GM21390 (cell line): ENCODE measurements around the gene PIK3C2B.
"Not testable (repeated sequence)": the region's sequence is repeated elsewhere in the genome, so short reads cannot be mapped to it uniquely, and the experiment has no call there.

Source experiments
- ATAC-seq: cut with Tn5 transposase; IDR thresholded peaks from one replicate; pipeline ENCODE4 v1.9.1; 2021; ENCODE audit not compliant: unreplicated experiment

Gene PIK3C2B

GRCh38 chr1:204494281-204495077, at the start of gene PIK3C2B:
Gene PIK3C2B (minus strand): TSS chr1:204494805. CDS start chr1:204469802, 25,003 bp downstream.
- peak; percentile 73 for ATAC-seq

DNA sequence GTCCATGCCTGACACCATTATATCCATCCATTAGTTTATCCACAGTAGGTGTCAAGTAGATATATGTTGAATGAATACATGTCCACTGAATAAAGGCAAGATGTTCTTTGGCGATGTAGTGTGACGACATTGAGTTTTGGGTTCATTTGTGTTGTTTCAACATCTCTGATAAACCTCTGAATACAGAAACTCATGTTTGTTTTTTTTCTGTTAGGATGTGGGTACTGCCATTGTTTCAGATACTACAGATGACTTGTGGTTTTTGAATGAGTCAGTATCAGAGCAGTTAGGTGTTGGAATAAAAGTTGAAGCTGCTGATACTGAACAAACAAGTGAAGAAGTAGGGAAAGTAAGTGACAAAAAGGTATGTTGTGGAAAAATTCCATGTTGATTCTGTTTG, 49.7 kb upstream of the PIK3C2B start:
- peak; percentile 73 for ATAC-seq

DNA sequence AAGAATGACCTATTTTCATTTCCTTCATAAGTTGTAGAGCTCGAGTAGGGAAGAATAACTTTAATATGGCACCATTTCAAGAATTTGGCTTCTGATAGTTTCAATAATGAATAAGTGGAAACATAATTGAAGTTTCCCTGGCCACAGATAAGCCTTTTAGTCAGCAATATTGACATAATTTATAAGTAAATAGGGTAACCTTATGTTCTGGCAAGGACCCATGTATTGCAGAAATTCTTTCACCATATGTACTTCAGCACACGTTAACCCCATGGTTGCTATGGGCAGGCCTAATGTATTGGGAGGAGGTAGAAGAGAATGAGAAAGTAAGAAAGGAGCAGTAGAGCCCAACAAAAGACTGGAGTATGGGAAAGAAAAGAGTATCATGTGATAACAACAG, 47.0 kb upstream of the PIK3C2B start:
- no peak for ATAC-seq

DNA sequence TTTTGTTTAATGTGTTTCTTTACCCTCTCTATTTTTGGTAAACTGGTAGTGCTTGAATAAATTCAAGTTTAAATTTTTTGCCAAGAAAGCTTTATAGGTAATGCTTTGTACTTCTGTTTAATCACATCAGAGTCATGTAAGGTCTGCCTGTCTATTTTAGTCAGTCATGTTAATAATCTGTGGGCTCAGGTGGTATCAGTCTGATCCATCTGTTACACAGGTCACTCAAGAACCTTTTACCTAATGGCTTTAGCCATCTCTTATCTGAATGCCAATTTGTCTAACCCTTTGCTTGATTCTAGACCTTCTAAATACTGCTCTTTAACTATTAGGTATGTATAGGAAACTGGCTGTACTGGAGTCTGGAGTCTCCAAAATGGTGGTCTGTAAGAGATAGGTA, 38.2 kb upstream of the PIK3C2B start:
- ATAC-seq, result no peak

- peak; percentile 90 for ATAC-seq
Observed at GRCh38 chr1:204530932-204531331, 36.3 kb upstream of the PIK3C2B start.

DNA sequence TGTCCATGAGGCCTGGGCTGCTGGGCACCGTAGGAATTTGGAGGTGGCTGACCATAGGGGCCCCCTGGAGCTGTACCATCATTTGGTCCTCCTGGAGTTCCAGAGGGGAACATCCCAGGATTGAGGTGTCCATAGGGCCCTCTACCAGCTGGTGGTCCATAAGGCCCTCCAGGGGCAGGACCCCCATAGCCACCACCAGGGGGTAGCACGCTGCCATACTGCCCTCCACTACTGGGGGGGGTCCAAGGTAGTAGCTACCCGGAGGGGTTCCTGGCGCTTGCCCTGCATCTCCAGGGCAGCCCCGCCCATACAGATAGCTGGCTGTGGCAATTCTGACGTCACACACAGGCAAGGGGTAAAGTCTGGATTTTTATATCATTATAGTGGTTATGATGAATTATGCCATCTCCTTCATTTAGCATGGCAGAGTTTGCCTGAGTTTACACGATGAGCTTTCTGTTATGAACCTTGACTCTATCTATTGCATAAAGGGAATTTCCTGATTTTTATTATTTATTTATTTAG, 34.8 kb upstream of the PIK3C2B start:
- ATAC-seq, result no peak

- no peak for ATAC-seq
Observed at GRCh38 chr1:204528677-204529076, 34.1 kb upstream of the PIK3C2B start.

DNA sequence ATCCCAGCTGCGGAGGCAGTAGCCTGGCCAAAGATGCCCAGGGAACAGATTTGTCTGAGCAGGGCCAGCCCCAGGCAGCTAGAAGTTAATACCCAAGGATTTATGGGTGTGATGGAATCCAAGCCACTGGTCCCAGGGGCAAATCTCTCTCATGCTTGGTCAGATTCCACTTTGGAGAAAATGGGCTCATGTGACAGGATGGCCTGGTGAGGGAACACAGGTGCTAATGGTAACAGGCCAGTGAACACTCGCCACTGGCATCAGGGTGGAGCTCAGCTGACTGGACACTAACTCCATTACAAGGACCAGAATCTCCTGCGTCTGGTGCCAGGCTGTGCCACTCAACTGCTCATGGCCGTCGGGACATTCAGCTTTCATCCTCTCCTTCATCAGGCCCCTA, 33.6 kb upstream of the PIK3C2B start:
- no peak for ATAC-seq

- ATAC-seq, result peak; percentile 44
Observed at GRCh38 chr1:204524986-204525385, 30.4 kb upstream of the PIK3C2B start.

DNA sequence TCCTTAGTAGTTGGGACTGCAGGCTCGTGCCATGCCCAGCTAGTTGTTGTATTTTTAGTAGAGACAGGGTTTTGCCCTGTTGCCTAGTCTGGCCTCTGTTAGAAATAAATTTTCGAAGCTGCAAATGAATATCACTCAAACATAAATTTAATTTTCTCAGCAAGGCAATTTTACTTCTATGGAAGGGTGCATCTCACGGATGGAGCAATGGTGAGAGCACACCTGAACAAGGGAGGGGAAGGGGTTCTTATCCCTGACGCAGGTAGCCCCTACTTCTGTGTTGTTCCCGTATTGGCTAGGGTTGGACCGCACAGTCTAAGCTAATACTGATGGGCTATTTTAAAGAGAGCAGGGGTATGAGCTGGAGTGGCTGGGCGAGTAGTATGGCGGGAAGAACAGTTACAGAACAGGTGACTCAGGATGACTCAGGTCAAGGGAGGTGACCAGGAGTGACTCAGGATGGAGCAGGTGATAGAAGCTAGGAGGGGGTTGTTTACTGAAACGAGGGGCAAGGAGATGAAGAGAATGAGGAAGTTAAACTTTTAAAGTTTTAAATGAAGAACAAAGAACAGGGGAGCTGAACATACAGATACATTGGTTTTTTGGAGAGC, 29.1 kb upstream of the PIK3C2B start:
- ATAC-seq, result no peak

DNA sequence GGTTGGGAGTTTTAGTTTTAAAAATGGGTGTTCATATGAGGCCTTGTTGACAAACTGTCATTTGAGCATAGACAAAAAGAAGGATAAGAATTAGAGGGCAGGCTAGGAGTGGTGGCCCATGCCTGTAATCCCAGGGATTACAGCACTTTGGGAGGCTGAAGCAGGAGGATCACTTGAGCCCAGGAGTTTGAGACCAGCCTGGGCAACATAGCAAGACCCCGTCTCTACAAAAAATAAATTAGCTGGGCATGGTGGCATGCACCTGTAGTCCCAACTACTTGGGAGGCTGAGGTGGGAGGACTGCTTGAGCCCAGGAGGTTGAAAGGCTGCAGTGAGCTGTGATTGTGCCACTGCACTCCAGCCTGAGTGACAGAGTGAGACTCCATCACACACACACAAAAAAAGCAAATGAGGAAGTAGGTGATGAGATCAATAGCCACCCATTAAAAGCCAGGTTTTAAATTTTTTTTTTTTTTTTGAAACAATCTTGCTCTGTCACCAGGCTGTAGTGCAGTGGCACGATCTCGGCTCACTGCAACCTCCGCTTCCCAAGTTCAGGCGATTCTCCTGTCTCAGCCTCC, 27.4 kb upstream of the PIK3C2B start:
- not testable (repeated sequence) for ATAC-seq

DNA sequence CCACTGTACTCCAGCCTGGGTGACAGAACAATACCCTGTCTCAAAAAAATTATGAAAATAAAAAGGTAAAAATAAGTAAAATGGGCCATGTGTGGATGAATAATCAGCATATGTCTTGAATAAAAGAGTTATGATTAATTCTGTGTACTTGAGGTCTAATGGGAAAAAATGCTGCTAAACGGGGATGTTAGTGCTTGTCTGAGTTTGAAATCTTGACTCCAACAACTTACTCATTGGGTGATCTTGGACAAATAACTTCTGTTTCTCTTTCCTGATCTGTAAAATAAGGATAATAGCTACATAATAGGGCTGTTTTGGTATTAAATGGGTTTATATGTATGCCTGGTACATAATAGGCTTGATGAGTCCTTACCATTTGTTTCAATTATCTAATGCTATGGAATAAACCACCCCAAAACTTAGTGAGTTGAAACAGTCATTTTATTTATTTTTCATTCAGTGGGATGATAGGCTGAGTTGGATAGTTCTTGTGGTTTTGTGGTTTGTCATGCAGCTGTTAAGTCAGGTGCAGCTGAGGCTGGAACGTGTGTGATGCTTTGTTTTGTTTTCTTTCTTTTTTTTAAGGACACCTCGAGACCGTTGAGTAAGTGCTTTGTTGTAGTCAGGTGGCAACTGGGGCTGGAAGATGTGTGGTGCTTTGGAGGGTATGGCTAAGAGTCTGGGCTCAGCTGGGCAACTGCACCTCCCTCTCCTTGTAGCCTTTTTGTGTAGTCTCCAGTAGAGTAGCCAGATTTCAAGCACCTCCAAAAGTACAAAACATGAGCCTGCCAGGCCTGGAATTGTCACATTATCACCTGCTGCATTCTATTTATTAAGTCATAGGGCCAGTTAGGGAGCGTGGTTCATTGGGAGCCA, 26.5 kb upstream of the PIK3C2B start:
- ATAC-seq, result peak; percentile 45

GRCh38 chr1:204517382-204517781, 22.8 kb upstream of the PIK3C2B start:
- not testable (repeated sequence) for ATAC-seq

- ATAC-seq, result peak; percentile 70
Observed at GRCh38 chr1:204516180-204516879, 21.7 kb upstream of the PIK3C2B start, which contains the start of gene MDM4. Gene MDM4 (plus strand): TSS chr1:204516406. CDS start chr1:204525519, 9,113 bp downstream.

DNA sequence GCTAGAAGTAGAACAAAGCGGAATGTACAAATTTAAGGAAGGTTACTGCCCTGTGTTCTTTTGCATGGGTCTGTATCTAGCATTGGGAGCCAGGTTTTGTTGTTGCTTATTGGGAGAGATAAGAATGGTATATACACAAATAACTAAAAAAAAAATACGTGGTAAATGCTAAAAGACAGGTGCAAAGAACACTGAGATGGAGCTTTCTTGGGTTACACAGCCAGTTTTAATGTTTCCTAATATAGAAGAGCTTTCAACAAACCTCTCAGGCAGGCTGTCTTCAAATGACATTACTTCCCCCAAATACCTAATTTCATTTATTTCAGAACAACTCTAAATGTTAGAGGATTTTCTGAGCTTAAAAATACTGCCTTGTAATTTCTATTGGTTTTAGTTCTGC, 20.2 kb upstream of the PIK3C2B start:
- ATAC-seq, result no peak

GRCh38 chr1:204513117-204513716, 18.6 kb upstream of the PIK3C2B start:
- ATAC-seq, result peak; percentile 36

DNA sequence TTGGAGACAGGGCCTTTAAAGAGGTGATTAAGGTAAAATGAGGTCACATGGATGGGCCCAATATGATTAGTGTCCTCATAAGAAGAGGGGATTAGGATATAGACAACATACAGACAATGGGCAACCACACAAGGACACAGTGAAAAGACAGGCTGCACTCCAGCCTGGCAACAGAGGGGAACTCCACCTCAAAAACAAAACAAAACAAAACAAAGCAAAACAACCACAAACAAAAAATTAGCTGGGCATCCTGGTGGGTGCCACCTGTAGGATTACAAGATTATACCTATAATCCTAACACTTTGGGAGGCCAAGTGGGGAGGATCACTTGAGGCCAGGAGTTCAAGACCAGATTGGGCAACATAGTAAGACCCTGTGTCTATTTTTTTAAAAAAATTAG, 16.8 kb upstream of the PIK3C2B start:
- ATAC-seq, result no peak

- ATAC-seq, result no peak
Observed at GRCh38 chr1:204509186-204509635, 14.6 kb upstream of the PIK3C2B start.

GRCh38 chr1:204507317-204508105, 12.9 kb upstream of the PIK3C2B start:
- ATAC-seq, result no peak
